ENCODE results near the gene PRPSAP2.

GRCh38 chr17:18862011-18862410 is 4.1 kb downstream of the PRPSAP2 start:
- TF ChIP-seq, protein P1, sequence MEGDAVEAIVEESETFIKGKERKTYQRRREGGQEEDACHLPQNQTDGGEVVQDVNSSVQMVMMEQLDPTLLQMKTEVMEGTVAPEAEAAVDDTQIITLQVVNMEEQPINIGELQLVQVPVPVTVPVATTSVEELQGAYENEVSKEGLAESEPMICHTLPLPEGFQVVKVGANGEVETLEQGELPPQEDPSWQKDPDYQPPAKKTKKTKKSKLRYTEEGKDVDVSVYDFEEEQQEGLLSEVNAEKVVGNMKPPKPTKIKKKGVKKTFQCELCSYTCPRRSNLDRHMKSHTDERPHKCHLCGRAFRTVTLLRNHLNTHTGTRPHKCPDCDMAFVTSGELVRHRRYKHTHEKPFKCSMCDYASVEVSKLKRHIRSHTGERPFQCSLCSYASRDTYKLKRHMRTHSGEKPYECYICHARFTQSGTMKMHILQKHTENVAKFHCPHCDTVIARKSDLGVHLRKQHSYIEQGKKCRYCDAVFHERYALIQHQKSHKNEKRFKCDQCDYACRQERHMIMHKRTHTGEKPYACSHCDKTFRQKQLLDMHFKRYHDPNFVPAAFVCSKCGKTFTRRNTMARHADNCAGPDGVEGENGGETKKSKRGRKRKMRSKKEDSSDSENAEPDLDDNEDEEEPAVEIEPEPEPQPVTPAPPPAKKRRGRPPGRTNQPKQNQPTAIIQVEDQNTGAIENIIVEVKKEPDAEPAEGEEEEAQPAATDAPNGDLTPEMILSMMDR (IDR thresholded peaks at IDR 0.05) = no peak
- no peak for TF ChIP-seq POLR2AphosphoS5 (IDR thresholded peaks at IDR 0.05; ENCODE audit: insufficient read depth in 1 of 2, low read depth in 1 of 2)
- TF ChIP-seq POLR2A (IDR thresholded peaks at IDR 0.05) = no peak

All from vagina (tissue), 2 donors.